ENCODE data around the gene CEP170B.

The CEP170B gene

GRCh38 chr14:104908303-104908702 lies 43.2 kb downstream of the CEP170B start:
- TF ChIP-seq TOX (CRISPR knock-in tag; IDR thresholded peaks at IDR 0.05; ENCODE audit: borderline replicate concordance): no peak
- TF ChIP-seq BACH2 (CRISPR knock-in tag; IDR thresholded peaks at IDR 0.05; ENCODE audit: borderline replicate concordance): no peak
- TF ChIP-seq RARB (CRISPR knock-in tag; IDR thresholded peaks at IDR 0.05): no peak
- TF ChIP-seq CSDC2 (CRISPR knock-in tag; IDR thresholded peaks at IDR 0.05): no peak
- no peak for TF ChIP-seq ZFP30 (CRISPR knock-in tag; IDR thresholded peaks at IDR 0.05)
- no peak for TF ChIP-seq ESRRG (CRISPR knock-in tag; IDR thresholded peaks at IDR 0.05)
- no peak for TF ChIP-seq ZC3H10 (CRISPR knock-in tag; IDR thresholded peaks at IDR 0.05)
- no peak for ATAC-seq

- ATAC-seq: no peak
- TF ChIP-seq TCF4 (CRISPR knock-in tag; IDR thresholded peaks at IDR 0.05; ENCODE audit: borderline replicate concordance) (no peak), ZNF565 (CRISPR knock-in tag; conservative IDR thresholded peaks at IDR 0.05; ENCODE audit: low read depth) (no peak), POU6F1 (CRISPR knock-in tag; IDR thresholded peaks at IDR 0.05; ENCODE audit: borderline replicate concordance, low read depth) (no peak), ISL1 (CRISPR knock-in tag; IDR thresholded peaks at IDR 0.05) (no peak), PATZ1 (CRISPR knock-in tag; IDR thresholded peaks at IDR 0.05; ENCODE audit: borderline replicate concordance) (no peak), CSRNP3 (CRISPR knock-in tag; IDR thresholded peaks at IDR 0.05) (no peak), ZNF70 (CRISPR knock-in tag; IDR thresholded peaks at IDR 0.05) (no peak)
Observed at GRCh38 chr14:104912053-104912452, 47.0 kb downstream of the CEP170B start.

GRCh38 chr14:104913435-104913834 lies 48.4 kb downstream of the CEP170B start:
- no peak for ATAC-seq
- no peak for TF ChIP-seq BACH2 (CRISPR knock-in tag; IDR thresholded peaks at IDR 0.05; ENCODE audit: borderline replicate concordance)
- TF ChIP-seq PATZ1 (CRISPR knock-in tag; IDR thresholded peaks at IDR 0.05; ENCODE audit: borderline replicate concordance): no peak
- no peak for TF ChIP-seq ZNF8 (CRISPR knock-in tag; IDR thresholded peaks at IDR 0.05)
- no peak for TF ChIP-seq ZFP3 (CRISPR knock-in tag; IDR thresholded peaks at IDR 0.05)
- TF ChIP-seq OSR1 (CRISPR knock-in tag; IDR thresholded peaks at IDR 0.05): no peak
- TF ChIP-seq GLIS3 (CRISPR knock-in tag; IDR thresholded peaks at IDR 0.05): no peak
- no peak for TF ChIP-seq POU6F1 (CRISPR knock-in tag; IDR thresholded peaks at IDR 0.05; ENCODE audit: borderline replicate concordance, low read depth)
- TF ChIP-seq ARNTL (CRISPR knock-in tag; IDR thresholded peaks at IDR 0.05; ENCODE audit: borderline replicate concordance, low read depth): no peak
- no peak for TF ChIP-seq ZNF565 (CRISPR knock-in tag; conservative IDR thresholded peaks at IDR 0.05; ENCODE audit: low read depth)
- no peak for TF ChIP-seq PPARA (CRISPR knock-in tag; IDR thresholded peaks at IDR 0.05; ENCODE audit: borderline replicate concordance)
- no peak for TF ChIP-seq CSDC2 (CRISPR knock-in tag; IDR thresholded peaks at IDR 0.05)
- TF ChIP-seq RARB (CRISPR knock-in tag; IDR thresholded peaks at IDR 0.05): no peak
- TF ChIP-seq CSRNP3 (CRISPR knock-in tag; IDR thresholded peaks at IDR 0.05): no peak
- no peak for TF ChIP-seq ESRRG (CRISPR knock-in tag; IDR thresholded peaks at IDR 0.05)
- no peak for TF ChIP-seq SNAI2 (CRISPR knock-in tag; IDR thresholded peaks at IDR 0.05)
- TF ChIP-seq TOX (CRISPR knock-in tag; IDR thresholded peaks at IDR 0.05; ENCODE audit: borderline replicate concordance): no peak
- TF ChIP-seq ZC3H10 (CRISPR knock-in tag; IDR thresholded peaks at IDR 0.05): no peak
- TF ChIP-seq TCF4 (CRISPR knock-in tag; IDR thresholded peaks at IDR 0.05; ENCODE audit: borderline replicate concordance): no peak
- no peak for TF ChIP-seq CREB5 (CRISPR knock-in tag; IDR thresholded peaks at IDR 0.05; ENCODE audit: low read depth)

Data from SK-N-SH treated with all-trans-retinoic acid at 6 μM for 48 hours (cell line).